ENCODE data around the gene FRMD1.

Gene FRMD1

GRCh38 chr6:168100011-168100802 is 21.2 kb upstream of the FRMD1 start:
- TF ChIP-seq CTCF (IDR thresholded peaks at IDR 0.05; ENCODE audit: insufficient read depth, low read depth, low read length, missing control alignments): no peak
- no peak for DNase-seq (ENCODE audit: low read depth)
- no peak overlapping the region for H3K4me3 ChIP-seq (ENCODE audit: low read length)

- no peak for DNase-seq (ENCODE audit: low read depth)
- no peak overlapping the region for H3K4me3 ChIP-seq (ENCODE audit: low read length)
- no peak for TF ChIP-seq CTCF (IDR thresholded peaks at IDR 0.05; ENCODE audit: insufficient read depth, low read depth, low read length, missing control alignments)
These were observed 20.4 kb upstream of the FRMD1 start for GRCh38 chr6:168099201-168100010.

GRCh38 chr6:168098431-168098861 is 19.4 kb upstream of the FRMD1 start:
- DNase-seq (ENCODE audit: low read depth): no peak
- H3K4me3 ChIP-seq (ENCODE audit: low read length): no peak overlapping the region
- no peak for TF ChIP-seq CTCF (IDR thresholded peaks at IDR 0.05; ENCODE audit: insufficient read depth, low read depth, low read length, missing control alignments)

DNA sequence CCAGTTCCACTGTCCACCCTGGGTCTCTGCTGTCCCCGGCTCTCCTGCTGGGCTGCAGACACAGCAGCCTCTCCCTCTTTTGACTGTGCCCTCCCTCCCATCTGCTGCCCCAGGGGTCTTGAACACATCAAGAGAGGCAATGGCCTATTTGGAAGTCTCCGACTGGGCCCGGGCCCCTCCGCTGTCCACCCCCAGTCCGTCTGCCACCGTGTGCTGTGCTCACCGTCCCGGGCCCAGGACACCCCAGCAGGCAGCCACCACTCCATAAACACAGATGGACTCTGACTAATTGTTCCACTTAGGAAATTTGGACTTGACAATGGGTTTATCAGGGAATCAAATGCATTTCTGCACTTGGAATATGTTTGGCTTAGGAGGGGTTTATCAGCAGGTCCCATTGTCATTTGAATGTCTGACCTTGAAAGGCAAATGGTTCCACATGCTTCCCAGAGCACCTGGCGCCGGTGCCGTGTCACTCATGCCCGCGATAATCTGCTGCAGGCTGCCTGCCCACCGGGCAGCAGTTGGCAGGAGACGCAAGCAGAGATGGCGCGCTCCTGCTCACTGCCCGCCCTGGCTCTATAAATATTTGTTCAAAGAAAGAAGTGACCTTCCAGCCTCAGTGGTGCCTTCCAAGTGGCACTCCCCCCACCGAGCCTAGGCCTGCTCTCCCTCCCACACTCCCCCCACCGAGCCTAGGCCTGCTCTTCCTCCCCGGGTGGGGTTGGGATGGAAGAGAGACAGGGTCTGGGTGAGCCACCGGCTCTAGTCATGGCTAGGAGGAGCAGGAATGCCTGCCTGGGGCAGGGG is 18.8 kb upstream of the FRMD1 start:
- no peak overlapping the region for H3K4me3 ChIP-seq (ENCODE audit: low read length)
- TF ChIP-seq CTCF (IDR thresholded peaks at IDR 0.05; ENCODE audit: insufficient read depth, low read depth, low read length, missing control alignments): no peak
- no peak for DNase-seq (ENCODE audit: low read depth)

DNA sequence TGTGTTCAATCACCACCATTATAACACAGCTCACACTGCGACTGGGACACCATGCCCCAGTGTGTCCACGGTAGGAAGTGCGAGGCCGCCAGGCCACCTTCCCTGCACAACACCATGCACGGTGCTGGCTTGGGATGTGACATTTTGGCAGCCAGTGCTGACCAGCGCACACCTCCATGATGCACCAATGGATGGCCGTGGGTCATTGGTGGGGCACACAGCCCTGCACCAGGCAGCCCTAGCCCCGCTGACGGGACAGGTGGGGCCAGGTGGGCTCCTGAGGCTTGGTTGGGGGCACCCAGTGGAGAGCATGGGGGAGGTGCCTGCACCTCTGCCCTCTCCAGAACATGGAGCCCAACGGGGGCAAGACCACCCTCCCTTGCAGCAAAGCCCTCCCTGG is 18.2 kb upstream of the FRMD1 start:
- DNase-seq (ENCODE audit: low read depth): no peak
- H3K4me3 ChIP-seq (ENCODE audit: low read length): no peak overlapping the region
- no peak for TF ChIP-seq CTCF (IDR thresholded peaks at IDR 0.05; ENCODE audit: insufficient read depth, low read depth, low read length, missing control alignments)

- DNase-seq (ENCODE audit: low read depth): no peak
- no peak overlapping the region for H3K4me3 ChIP-seq (ENCODE audit: low read length)
- no peak for TF ChIP-seq CTCF (IDR thresholded peaks at IDR 0.05; ENCODE audit: insufficient read depth, low read depth, low read length, missing control alignments)
These were observed 17.3 kb upstream of the FRMD1 start for GRCh38 chr6:168096271-168096764.

All from epithelial cell of esophagus (primary cell).